DOHH2 (cell line): ENCODE measurements around the gene S100P.

Source experiments
- CTCF ChIP-seq: fragments of 200-600 bp; sonication (generic); IDR thresholded peaks from one replicate; pipeline ENCODE4 v1.5.1; 2014; ENCODE audit warnings: antibody characterized with exemption, mild to moderate bottlenecking, low read depth, low read length; ENCODE audit not compliant: poor library complexity, severe bottlenecking
- EZH2phosphoT487 ChIP-seq: fragments of 200-600 bp; sonication (generic); IDR thresholded peaks from 2 replicates; pipeline ENCODE4 v1.6.1; 2017; ENCODE audit warnings: borderline replicate concordance, mild to moderate bottlenecking, antibody characterized with exemption, low read length, moderate library complexity, mixed read lengths

- TF ChIP-seq CTCF (no peak), EZH2phosphoT487 (no peak)
Measured at GRCh38 chr4:6696611-6697010, 2.9 kb downstream of the S100P start.
